Bone marrow (tissue), 2 donors: Measurements from ENCODE around the gene YAP1.

Source experiments
- DNase-seq, 2 donors: peaks; one replicate each; lab custom pipeline; 2025; lab: John Stamatoyannopoulos, UW

The YAP1 gene

DNA sequence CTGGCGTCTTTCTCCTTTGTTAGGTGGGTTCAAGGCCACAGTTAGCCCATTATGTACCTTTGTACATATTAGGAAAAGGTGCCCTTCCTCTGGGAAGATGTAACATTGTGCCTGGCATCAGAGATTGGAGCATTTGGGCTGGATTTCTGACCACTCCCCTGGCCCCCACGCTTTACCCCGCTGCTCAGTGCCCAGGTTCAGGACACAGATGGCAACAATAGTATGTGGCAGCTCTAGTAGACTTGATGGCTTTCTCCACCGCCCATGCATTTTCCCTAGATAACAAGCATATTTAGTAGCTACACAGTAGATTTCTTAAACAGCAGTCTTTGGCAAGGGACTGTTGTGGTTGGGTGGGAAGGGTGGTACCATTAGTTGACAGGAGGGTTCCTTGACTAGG, 53.1 kb downstream of the YAP1 start:
- DNase-seq, result no peak

DNA sequence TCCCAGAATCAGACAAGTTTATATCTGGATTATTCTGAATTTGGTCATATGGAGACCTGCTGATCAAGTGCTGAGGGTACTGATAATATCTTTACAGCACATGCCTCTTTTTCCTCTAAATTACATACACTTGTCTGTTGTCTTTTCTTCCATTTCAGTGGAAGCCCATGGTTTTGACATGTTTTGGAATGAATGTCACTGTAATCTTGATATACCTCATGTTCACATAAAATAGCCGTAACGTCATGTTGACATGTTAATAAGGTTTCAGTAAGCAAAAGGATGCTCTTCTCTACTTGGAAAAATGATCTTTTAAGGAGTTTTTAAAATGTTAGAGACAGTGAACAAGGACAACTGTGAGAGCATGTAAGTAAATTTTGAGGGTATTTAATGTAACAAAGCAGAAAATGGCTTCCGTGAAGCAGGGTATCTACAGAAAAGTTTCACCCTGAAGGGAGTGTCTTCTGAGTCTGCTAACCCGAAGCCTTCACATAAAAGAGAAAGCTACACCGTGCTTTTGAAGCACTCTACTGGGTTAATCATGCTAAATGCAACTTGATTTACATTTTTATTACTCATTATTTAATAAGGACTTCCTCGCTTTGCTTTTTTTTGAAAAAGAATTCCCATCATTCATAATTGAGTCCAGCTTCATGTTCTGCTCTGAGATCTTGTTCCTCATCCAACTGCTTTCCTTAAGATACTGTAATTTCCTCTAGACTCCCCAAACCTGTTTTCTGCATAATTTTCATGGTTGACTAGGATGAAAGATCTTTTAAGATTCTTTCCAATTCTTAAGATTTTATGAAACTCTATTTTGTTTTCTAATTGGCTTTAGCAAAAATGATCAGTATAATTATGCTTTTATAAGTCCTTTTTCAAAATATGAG, 56.2 kb downstream of the YAP1 start:
- DNase-seq, result no peak

DNA sequence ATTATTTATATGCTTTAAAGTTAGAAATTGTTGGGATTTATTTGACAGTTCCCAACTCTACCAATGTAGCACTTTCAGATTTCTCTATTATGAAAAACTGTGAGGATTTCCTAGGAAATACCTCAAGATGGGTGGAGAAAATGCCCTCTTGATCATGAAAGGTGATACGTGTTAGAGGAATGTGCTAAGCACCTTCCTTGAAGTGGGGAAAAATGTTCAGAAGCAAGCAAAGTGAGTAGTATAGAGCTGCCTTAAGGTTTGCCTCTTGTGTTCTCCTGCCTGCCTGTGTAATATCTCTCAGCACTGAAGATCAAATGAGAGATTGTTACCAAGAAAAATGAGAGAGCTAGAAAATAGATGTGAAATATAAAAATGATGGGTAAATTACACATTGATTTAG, 58.2 kb downstream of the YAP1 start:
- DNase-seq, result no peak

DNA sequence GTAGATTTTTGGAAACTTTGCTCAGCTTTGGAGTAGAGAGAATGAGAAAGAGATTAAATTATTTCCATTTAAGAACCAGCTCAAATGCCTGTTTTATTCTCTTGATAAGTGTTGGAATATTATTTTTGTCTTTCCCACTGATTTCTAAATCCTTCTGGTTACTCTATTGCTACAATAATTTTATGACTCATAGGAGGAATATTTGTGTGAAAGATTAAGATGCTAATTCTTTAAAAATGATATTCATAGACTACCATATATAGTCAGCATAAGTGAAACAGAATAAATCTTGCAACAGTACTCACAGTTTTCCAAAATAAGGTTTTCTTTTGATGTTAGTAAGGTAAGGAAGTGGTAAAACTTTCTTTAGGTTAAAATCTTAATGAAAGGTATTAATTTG, 60.9 kb downstream of the YAP1 start:
- DNase-seq, result no peak

DNA sequence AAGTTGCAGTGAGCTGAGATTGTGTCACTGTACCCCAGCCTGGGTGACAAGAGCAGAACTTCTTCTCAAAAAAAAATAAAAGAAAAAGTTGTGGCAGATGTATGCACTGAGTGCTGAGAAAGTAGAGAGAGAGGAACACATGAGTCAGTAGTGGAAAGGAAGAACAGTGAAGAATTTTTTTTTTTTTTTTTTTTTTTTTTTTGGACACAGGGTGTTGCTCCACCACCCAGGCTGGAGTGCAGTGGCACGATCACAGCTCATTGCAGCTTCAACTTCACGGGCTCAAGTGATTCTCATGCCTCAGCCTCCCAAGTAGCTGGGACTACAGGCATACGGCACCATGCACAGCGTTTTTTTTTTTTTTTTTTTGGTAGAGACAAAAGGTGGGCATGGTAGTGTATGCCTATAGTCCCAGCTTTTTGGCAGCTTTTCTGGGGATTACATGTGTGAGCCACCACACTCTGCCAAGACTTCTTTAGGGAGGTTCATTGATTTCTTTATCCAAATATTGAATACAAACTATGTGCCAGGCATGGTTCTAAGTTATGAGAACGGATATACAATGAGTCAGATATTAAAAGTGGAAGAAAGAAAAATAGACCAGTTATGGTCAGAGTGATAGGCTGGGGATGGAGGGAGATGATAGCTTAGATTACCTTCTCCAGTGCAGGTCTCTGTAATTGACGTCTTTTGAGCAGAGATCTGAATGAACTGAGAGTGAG, 62.0 kb downstream of the YAP1 start:
- no peak for DNase-seq

DNA sequence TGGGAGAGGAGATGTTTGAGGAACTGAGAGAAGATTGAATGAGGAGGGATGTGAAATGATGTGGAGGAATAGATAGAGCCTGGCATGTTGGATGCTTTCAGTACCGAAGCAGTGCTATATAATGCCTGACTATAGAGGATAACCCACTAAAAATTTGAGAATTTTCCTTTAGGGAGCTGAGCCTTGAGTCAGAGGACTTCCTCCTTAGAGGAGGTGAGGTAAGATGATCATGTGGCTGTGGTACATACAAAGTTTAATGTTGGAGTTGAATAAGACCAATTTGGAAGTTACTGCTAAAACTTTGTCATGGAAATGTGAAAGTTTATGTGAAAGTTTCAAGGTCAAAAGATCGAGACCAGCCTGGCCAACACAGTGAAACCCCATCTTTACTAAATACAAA, 66.9 kb downstream of the YAP1 start:
- DNase-seq, result no peak

DNA sequence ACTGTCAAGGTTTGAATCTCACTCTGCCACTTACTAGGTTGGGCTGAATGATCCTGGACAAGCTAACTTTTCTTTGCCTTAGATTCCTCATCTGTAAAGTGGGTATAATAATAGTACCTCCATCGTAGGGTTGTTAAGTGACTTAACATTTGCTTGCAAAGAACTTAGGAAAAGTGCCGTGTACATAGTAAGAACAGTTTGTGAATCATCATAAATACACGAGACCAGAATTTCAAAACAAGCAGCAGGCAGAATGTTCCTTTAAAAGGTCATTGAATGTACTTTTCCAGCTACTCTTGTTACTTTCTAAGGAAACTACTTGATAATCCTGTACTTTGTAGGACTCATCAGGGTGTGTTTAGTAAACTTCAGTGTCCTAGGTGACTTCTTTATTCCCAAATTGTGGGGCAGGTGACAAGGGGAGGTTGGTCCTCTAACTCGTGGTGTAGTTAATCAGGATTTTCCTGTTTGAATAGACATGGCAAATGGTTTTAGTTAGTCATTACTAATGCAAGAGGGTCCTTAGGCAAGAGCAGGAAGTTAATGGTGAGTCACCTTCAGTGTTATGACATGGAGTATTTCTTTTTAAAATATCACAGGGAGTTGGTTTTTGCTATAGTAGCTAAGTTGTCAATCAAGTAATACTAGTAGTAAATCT, 67.9 kb downstream of the YAP1 start:
- DNase-seq, result peak in 1 of 2 donors; percentile 20

DNA sequence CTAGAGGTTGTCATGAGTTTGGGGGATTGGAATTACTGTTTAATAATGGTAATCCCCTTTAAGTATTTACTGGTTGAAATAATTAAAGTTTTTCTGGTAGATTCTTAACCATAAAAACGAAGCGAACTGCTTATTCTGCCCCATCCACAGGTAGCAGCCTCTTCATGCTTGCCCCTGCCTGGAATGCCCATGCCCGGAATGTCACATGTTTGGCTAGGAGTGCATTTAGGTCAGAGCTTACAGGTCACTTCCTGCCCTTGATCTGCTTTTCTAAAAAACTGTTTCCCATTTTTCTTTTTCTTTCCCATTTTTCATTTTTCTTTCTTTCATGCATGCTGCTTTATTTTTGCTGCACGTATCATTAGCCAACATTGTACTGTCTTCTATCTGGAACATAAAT, 69.1 kb downstream of the YAP1 start:
- DNase-seq, result no peak

DNA sequence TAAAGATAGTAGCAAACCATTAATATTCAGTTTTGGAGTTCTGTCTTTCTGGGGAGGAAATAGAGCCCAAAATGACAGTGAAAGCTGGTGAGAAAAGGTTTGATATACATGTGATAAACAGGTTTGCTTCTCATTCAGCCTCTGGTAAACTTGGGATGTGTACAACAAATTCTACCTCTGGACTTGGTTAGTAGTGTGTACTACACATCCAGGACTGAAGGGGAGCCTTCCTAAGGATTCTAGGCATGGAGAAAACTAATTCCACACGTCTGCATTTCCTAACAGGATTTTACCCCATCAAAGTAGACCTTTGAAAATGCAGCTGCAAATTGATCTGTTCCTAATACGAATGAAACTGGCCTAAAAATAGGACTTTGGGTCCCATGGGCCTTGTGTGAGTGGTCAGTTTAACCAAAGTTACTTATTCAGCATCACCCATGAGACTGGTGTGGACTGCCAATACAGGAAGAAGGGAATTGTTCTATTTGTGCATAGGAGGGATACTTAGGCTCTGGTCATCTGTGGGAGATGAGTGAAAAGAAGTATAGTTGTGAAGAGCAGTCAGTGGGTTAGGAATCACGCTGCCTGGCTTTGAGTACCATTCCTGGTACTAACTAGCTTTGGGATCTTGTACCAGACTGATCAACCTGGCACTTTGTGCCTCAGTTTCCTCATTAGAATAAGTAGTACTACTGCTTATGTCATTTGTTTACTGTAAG, 74.2 kb downstream of the YAP1 start:
- no peak for DNase-seq

DNA sequence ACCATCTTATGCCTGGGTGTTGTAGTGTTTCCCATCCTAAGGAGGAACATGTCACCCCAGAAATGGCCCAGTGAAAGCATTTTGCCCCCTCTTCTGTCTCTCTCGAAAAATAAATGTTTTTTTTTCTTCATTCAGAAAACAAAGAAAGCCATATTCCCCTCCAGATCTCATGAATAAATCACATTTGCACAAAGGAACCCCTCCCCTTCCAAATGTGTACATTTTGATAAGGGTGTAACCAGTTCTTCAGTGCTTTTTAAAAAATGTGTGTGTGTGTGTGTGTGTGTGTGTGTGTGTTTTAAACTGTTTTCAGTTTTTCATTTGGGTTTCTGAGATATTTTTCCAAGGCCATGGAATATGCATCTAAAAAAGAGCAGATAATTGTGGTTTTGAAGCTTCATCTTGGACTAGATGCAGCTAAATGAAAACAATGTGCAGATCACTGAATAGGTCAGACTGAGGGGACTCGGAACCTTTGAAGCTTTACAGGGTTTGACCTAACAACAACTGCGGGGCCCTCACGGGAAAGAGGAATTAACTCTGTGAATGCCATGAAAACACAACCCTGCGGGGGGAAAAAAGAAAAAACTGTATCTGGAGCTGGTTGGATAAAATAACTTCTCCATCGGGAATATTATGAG, 76.4 kb downstream of the YAP1 start:
- DNase-seq, result no peak

DNA sequence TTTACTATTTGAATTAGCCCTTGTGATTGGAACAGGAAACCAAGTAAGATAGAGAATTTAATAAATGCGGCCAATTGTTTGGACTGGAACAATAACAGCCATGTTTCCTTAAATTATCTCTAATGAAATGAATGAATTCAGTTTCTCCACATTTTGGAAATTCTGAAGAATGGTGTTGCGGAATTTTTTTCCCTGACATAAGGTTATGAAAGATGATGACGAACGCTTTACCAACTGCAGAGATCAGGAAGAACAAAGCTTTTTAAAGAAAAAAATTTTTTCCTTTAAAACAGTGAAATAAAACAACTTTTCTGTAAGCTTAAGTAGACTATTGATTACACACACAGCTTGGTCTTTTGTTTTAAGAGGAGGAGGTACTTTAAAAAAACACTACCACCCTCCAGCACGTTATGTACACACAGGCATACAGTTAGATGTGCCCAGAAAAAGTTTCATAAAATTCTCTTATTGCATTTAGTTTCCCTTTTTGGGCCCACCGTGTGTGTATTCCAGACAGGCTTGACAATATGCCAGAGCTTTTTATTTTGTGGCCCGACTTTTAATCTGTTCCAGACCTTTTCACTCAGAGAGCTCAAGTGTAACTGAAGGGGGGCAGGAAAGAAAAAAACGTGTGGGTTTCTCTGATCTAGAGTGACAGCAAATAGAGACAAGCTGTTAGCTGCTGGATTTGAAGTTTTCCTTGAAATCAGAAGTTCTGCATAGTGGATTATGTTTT, 77.3 kb downstream of the YAP1 start:
- no peak for DNase-seq

DNA sequence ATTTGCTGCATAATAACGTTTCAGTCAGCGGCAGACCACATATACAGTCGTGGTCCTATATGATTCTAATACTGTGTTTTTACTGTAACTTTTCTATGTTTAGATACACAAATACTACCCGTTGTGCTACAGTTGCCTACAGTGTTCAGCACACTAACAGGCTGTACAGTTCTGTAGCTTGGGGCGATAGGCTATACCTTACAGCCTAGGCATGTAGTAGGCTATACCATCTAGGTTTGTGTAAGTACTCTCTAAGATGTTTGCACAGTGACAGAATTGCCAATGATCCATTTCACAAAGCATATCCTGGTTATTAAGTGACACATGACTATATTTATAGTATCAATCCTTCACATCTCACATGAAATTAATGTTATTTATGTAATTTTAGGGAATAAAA, 78.2 kb downstream of the YAP1 start:
- no peak for DNase-seq

DNA sequence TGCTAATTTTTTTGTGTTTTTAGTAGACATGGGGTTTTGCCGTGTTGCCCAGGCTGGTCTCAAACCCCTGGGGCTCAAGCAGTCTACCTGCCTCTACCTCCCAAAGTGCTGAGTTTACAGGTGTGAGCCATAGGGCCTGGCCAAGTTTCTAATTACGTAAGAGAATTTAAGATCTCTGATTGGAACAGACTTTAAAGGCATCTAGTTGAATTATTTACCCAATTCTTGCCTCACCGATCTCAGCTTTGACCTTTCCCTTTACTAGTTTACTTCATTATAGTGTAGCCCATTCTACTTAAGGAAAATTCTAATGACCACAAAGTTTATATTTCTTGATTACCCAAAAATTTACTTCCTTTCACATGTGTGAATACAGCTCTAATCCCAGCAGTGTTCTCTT, 81.6 kb downstream of the YAP1 start:
- DNase-seq, result no peak

DNA sequence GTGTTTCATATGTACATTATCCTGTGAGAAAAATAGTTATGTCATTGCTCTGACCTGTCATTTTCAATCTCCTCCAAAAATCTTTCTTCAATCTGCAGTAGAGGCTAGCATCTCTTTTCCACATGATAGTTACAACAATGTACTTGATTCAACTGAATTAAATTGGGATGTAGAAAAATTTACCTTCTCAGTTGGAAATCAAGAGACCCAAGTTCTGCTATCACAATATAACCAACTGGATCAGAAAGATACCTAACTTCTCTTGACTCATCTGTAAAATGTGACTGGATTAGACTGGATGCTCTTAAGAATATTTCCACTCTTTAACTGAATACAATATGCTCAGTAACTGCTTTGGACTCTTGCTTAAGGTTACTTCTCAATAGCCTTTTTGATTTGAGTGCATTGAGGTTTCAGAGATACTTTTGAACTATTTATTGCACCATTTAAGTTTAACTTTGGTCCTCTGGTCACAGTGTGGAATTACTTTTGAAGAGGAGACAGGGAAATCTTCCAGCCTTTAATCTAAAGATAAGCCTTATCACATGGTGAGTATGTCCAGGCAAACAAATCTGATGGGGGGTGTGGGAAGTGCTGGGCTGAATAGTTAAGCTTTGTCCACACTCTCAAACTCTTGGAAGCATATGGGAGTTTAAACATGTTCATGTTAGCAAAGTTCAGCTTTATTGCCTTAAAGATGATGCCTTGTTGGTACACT, 82.3 kb downstream of the YAP1 start:
- no peak for DNase-seq

DNA sequence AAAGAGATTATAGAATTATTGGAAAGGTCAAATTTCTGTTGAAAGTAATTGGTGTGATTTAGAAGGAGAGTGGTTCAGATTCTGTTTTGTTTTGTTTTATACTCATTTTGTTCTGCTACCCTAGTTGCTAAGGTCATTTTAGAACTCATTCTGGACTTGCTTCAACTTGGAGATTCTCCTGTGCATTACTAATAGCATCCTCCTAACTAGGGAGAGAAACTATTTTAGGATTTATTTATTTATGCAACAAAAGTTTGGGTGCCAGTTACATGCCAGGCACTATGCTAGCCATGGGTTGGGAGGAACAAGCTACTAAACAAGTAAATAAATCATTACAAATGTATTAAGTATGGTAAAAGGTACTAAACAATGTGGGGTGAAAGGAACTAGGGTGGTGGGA, 84.0 kb downstream of the YAP1 start:
- no peak for DNase-seq

DNA sequence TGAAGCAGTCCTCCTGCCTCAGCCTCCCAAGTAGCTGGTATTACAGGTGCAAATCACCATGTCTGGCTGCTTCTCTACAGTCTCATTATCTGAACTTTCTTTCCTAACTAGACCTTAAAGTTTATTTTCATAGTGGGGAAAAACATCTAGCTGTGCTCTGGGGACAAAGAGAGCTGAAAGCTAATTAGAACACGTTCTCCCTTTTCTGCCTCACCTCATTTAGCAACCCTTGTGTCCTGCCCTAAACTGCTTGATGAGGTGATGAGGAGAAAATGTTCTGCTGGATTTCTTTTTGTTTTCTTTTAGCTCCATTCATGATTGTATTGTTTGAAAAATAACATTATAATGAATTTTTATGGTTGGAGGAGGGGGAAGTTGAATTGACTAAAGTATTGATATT, 84.7 kb downstream of the YAP1 start:
- DNase-seq, result no peak

DNA sequence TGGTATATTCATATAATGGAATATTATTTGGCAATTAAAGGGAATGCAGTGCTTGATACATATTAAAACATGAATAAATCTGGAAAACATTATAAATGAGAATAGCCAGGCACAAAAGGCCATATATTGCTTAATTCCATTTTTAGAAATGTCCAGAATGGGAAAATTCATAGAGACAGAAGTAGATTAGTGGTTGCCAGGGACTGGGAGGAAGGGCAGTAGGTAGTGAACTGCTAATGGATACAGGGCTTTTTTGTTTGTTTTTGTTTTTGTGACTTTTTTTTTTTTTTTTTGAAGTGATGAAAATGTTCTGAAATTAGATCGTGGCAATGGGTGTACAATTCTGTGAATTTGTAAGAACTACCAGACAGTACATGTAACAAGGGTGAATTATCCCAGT, 86.1 kb downstream of the YAP1 start:
- no peak for DNase-seq

DNA sequence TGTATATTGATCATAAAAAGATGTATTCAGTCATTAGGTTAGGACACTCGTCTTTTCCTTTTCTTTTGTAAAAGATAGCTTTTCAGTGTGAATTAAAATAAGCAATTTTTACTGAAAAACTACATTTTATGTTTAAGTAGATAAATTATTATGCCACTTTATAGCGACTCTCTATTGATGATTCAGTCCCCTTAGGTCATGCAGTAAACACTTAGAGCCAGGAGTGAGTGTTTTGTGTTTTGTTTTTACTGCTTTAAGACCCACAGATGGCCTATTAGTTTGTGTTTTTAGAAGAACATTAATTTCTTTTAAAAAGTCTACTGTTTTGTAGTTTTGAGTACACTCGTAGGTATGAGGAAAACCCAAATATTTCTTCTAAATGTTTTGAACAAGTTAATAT, 86.6 kb downstream of the YAP1 start:
- DNase-seq, result no peak

DNA sequence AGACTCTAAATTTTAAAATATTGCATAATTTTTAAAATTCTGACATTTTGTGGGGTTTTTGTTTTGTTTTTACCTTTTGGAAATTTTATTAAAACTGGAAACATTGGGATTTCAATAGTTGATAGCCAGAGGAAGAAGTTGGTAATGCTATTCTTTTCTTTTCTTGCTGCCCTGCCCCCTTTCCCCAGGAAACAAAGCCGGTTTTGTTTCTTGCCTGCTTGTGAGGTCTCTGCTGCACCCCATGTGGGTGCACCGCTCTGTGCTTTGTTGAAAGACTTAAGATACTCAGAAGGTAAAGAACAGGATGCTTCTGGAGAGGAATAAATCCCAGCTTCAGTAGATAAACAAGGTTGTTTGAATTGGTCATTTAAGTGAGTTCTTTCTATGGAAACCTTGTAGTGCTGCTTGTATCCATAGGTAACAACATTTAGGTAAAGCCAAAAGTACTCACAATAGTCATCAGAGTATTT, 87.5 kb downstream of the YAP1 start:
- DNase-seq, result no peak

DNA sequence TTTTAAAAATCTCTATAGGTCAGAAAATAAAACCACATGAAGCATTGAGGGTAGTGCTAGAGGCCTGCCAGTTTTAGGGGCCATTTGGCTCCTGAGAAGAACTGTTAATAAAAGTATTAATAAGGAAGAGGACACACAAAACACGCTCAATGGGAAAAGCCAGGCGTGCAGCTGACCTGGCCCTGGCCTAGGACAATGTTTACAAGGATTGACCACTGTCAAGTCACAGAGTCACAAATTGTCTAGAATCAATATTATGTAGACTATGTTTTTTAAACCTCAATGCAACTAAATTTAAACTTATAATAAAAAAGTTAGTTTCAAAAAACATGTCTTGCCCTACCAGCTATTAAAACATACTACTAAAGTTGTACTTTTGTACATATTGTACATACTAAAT, 89.4 kb downstream of the YAP1 start:
- no peak for DNase-seq
